Neural progenitor cell (in vitro differentiated cells): ENCODE data around the gene KIAA1217.

ENCODE experiments used
- CTCF ChIP-seq: fragments of 200-600 bp; sonication (generic); IDR thresholded peaks from 2 replicates; pipeline ENCODE4 v1.5.1; 2017; ENCODE audit warnings: antibody characterized with exemption, mild to moderate bottlenecking
- EZH2phosphoT487 ChIP-seq: fragments of 200-600 bp; sonication (generic); IDR thresholded peaks from 2 replicates; pipeline ENCODE4 v1.6.1; 2017; ENCODE audit warnings: antibody characterized with exemption

GRCh38 chr10:24462291-24462813 is 253.4 kb downstream of the KIAA1217 start:
- TF ChIP-seq CTCF, result no peak
- no peak for TF ChIP-seq EZH2phosphoT487
